Endothelial cell of umbilical vein (primary cell): ENCODE measurements around the gene ACLY. TPM values are rescaled to one million over a fixed set of nuclear protein-coding genes. Genes with fewer than 3 reads are reported as not detected.

ENCODE experiments used
- BruUV-seq: library from RNA; stranded (reverse); fragments of 400-500 nt; replicated peaks from 2 replicates; lab custom pipeline; 2021; lab: Mats Ljungman, UMichigan
- CTCF ChIA-PET: fragments of 300-600, 350-600 bp; sonication (Branson Sonifier 250); formaldehyde crosslinking; loops from one replicate; lab custom pipeline; 2021; ENCODE audit warnings: antibody characterized with exemption, inconsistent platforms; lab: Charles Lee
- POLR2A ChIA-PET: fragments of 300-600, 350-600 bp; sonication (Branson Sonifier 250); formaldehyde crosslinking; loops from one replicate; lab custom pipeline; 2021; ENCODE audit warnings: antibody characterized with exemption, inconsistent platforms; lab: Charles Lee
- DNase-seq: peaks from one replicate; pipeline ENCODE4 v3.0.0-alpha.2; 2011; ENCODE audit warnings: low read depth, low spot score
- FAIRE-seq: peaks from 2 replicates; lab custom pipeline; 2011; peaks lifted over from hg19 to GRCh38; lab: Jason Lieb, UNC
- H2AFZ ChIP-seq: 2 replicates; pipeline ENCODE4 v1.6.0; 2012; ENCODE audit warnings: low read depth, low read length, control low read depth, inconsistent platforms
- H3K27ac ChIP-seq: 2 replicates; pipeline ENCODE4 v1.5.1; 2011; ENCODE audit warnings: low read depth, mild to moderate bottlenecking, control low read depth, low read length, moderate library complexity; ENCODE audit not compliant: insufficient read depth
- H3K27me3 ChIP-seq, 2 experiments: 2 replicates each; pipeline versions ENCODE4 v1.6.0 to v1.6.1; 2011; ENCODE audit warnings: low read length in 2 of 2, mixed read lengths in 1 of 2; ENCODE audit not compliant: control insufficient read depth in 2 of 2, insufficient read depth in 2 of 2
- H3K36me3 ChIP-seq, 2 experiments: 2 replicates in 1 of 2; 3 replicates in 1 of 2; pipeline ENCODE4 v1.5.1; 2011; ENCODE audit warnings: low read length in 2 of 2, mild to moderate bottlenecking in 1 of 2, moderate library complexity in 1 of 2; ENCODE audit not compliant: control insufficient read depth in 2 of 2, insufficient read depth in 2 of 2; ENCODE audit errors: extremely low read depth in 1 of 2
- H3K4me1 ChIP-seq: 3 replicates; pipeline ENCODE4 v1.5.1; 2011; ENCODE audit warnings: mild to moderate bottlenecking, low read length; ENCODE audit not compliant: control insufficient read depth, insufficient read depth; ENCODE audit errors: extremely low read depth
- H3K4me2 ChIP-seq: 2 replicates; pipeline ENCODE4 v1.6.1; 2011; ENCODE audit warnings: low read length, control low read depth, mixed read lengths; ENCODE audit not compliant: insufficient read depth
- H3K4me3 ChIP-seq, 3 experiments: fragments of 200-600 bp in 1 of 3; sonication (generic), shearing (Covaris generic) in 1 of 3; replicated peaks in 1 of 3; 2 replicates each; pipeline ENCODE4 v1.5.1; 2011 to 2016; ENCODE audit warnings: control low read depth in 3 of 3, low read length in 3 of 3, mild to moderate bottlenecking in 2 of 3, inconsistent platforms in 1 of 3, low read depth in 1 of 3, moderate library complexity in 1 of 3; ENCODE audit not compliant: insufficient read depth in 1 of 3
- H3K79me2 ChIP-seq: 2 replicates; pipeline ENCODE4 v1.6.0; 2012; ENCODE audit warnings: low read length, inconsistent platforms; ENCODE audit not compliant: control insufficient read depth, insufficient read depth
- H3K9ac ChIP-seq: replicated peaks from 2 replicates; pipeline ENCODE3; 2011; ENCODE audit warnings: low read length, control low read depth; ENCODE audit not compliant: insufficient read depth; ENCODE audit errors: extremely low read depth
- H3K9me1 ChIP-seq: replicated peaks from 3 replicates; pipeline ENCODE4 v1.6.0; 2011; ENCODE audit warnings: mild to moderate bottlenecking, low read length; ENCODE audit not compliant: control insufficient read depth, insufficient read depth; ENCODE audit errors: extremely low read depth
- H3K9me3 ChIP-seq: replicated peaks from 2 replicates; pipeline ENCODE4 v1.5.1; 2012; ENCODE audit warnings: low read length, inconsistent platforms; ENCODE audit not compliant: control insufficient read depth, insufficient read depth
- H4K20me1 ChIP-seq: replicated peaks from 2 replicates; pipeline ENCODE3; 2011; ENCODE audit warnings: mild to moderate bottlenecking, low read length; ENCODE audit not compliant: control insufficient read depth, insufficient read depth; ENCODE audit errors: extremely low read depth
- CTCF ChIP-seq, 2 donors: IDR thresholded peaks; 1 replicate in 1 of 2; 2 replicates in 1 of 2; pipeline ENCODE4 v1.5.1; 2011; ENCODE audit warnings: low read length in 2 of 2, mild to moderate bottlenecking in 2 of 2, moderate library complexity in 2 of 2, control low read depth in 1 of 2, inconsistent platforms in 1 of 2, low read depth in 1 of 2; ENCODE audit not compliant: insufficient read depth in 1 of 2; ENCODE audit errors: extremely low read depth in 1 of 2
- EZH2 ChIP-seq: IDR thresholded peaks from 2 replicates; pipeline ENCODE4 v1.6.1; 2012; ENCODE audit warnings: borderline replicate concordance, low read depth, mild to moderate bottlenecking, moderate library complexity, low read length, inconsistent platforms; ENCODE audit not compliant: severe bottlenecking
- FOS ChIP-seq: IDR thresholded peaks from 2 replicates; pipeline ENCODE4 v1.6.1; 2011; ENCODE audit warnings: mild to moderate bottlenecking, low read length, moderate library complexity, borderline replicate concordance; ENCODE audit not compliant: insufficient read depth
- GATA2 ChIP-seq: IDR thresholded peaks from 2 replicates; pipeline ENCODE4 v1.7.0; 2011; ENCODE audit warnings: low read depth, mild to moderate bottlenecking, moderate library complexity, mixed read lengths, low read length; ENCODE audit not compliant: insufficient read length, insufficient read depth
- JUN ChIP-seq: IDR thresholded peaks from 2 replicates; pipeline ENCODE4 v1.6.1; 2011; ENCODE audit warnings: borderline replicate concordance, low read depth; ENCODE audit not compliant: insufficient read length, insufficient read depth
- MAX ChIP-seq: IDR thresholded peaks from 2 replicates; pipeline ENCODE4 v1.6.1; 2011; ENCODE audit not compliant: insufficient read depth, insufficient read length
- MYC ChIP-seq: IDR thresholded peaks from one replicate; pipeline ENCODE4 v1.6.1; 2011; ENCODE audit warnings: mild to moderate bottlenecking, low read depth, low read length
- POLR2A ChIP-seq: IDR thresholded peaks from 2 replicates; pipeline ENCODE4 v1.6.1; 2012; ENCODE audit warnings: low read depth, mild to moderate bottlenecking, control low read depth, low read length
- POLR2AphosphoS5 ChIP-seq: IDR thresholded peaks from 2 replicates; pipeline ENCODE4 v1.6.1; 2012; ENCODE audit warnings: low read depth, mild to moderate bottlenecking, control low read depth, low read length, moderate library complexity; ENCODE audit not compliant: insufficient read depth
- dilution Hi-C: fragments of 300-500 bp; cut with MboI; formaldehyde crosslinking; loops from one replicate; pipeline ENCODE4 v1.15.0; 2019; ENCODE audit warnings: low sequenced_read_pairs; ENCODE audit not compliant: extremely low pct_ligation_motif_present
- intact Hi-C: fragments of 100-400 bp; cut with micrococcal nuclease; formaldehyde crosslinking; loops from one replicate; pipeline ENCODE4 v1.10.0; 2022
- polyA plus RNA-seq, 4 experiments: library from polyadenylated mRNA; depleted of rRNA in 3 of 4; stranded (reverse) in 3 of 4; unstranded in 1 of 4; fragments of >200 nt; gene quantifications; 2 replicates each; pipeline versions ENCODE4 v1.2.1 to v1.2.3, GENCODE V29; 2011 to 2012; ENCODE audit warnings: missing spikeins in 1 of 4
- total RNA-seq: library from RNA; stranded (reverse); gene quantifications from 2 replicates; pipeline ENCODE4 v1.2.3, GENCODE V29; 2021

The ACLY gene
- total and polyA plus RNA-seq, 2 donors (not counting 3 experiments of a cell fraction or from before 2014, with no cell fraction given): 174 to 324 TPM

GRCh38 chr17:41919840-41920579 lies 1.3 kb upstream of the ACLY start:
- TF ChIP-seq MYC (no peak), EZH2 (no peak), POLR2A (no peak), FOS (no peak), JUN (no peak), CTCF (IDR thresholded peaks at IDR 0.05; ENCODE audit: extremely low read depth in 1 of 2, insufficient read depth in 1 of 2, low read depth in 1 of 2, low read length in 2 of 2) (no peak), GATA2 (no peak), POLR2AphosphoS5 (no peak), MAX (no peak)
- DNase-seq: no peak
- dilution Hi-C loops: no loop called here

More at GRCh38 chr17:41919840-41920579, 1.3 kb upstream of the ACLY start:
- Histone ChIP-seq H3K4me3 (no peak overlapping the region), H3K9me1 (no peaks in the 10 kb centered on the region), H3K36me3 (no peaks in the 10 kb centered on the region), H3K9ac (no peak overlapping the region), H3K79me2 (peaks cover 38% of the 10 kb centered on the region), H4K20me1 (no peaks in the 10 kb centered on the region), H3K4me1 (peaks cover 20% of the 10 kb centered on the region), H3K4me2 (peak overlapping the region; percentile 66), H3K9me3 (no peaks in the 10 kb centered on the region), H3K27me3 (no peaks in the 10 kb centered on the region), H2AFZ (peak overlapping the region; percentile 88), H3K27ac (no peak overlapping the region)
- POLR2A ChIA-PET: no interaction called here
- intact Hi-C loops: loop anchor here (1.0 kb wide), 2 partner anchors 10 to 39 kb away; partner anchors contain the start of gene ODAD4
- FAIRE-seq: peak; percentile 31
- no TSS peak for BruUV-seq
- CTCF ChIA-PET: interaction anchor here (0.7 to 3.3 kb wide), 3 partner anchors 9 to 35 kb away, joined by 4 to 22 read pairs (median 5); partner anchors contain the start of gene ODAD4
